NCI-H748 (cell line): ENCODE measurements around the gene UBE2S.

Experiments used
- DNase-seq: peaks from one replicate; lab custom pipeline; 2025; ENCODE audit not compliant: unreplicated experiment; lab: John Stamatoyannopoulos, UW

The UBE2S gene

DNA sequence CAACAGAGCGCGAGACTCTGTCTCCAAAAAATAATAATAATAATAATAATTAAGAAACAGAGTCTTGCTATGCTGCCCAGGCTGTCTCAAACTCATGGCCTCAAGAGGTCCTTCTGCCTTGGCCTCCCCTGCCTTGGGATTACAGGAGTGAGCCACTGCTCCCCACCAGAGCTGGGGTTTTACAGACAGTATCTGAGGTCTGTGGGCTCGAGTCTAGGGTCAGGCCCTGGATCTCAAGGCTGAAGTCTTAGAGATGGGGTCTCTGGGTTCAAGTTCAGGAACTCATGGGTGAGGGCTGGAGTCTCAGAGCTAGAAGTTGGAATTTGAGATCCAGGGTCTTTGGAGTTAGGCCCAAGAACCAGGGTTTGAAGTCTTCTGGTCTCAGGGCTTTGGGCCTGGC is 40.8 kb downstream of the UBE2S start:
- DNase-seq: no peak

DNA sequence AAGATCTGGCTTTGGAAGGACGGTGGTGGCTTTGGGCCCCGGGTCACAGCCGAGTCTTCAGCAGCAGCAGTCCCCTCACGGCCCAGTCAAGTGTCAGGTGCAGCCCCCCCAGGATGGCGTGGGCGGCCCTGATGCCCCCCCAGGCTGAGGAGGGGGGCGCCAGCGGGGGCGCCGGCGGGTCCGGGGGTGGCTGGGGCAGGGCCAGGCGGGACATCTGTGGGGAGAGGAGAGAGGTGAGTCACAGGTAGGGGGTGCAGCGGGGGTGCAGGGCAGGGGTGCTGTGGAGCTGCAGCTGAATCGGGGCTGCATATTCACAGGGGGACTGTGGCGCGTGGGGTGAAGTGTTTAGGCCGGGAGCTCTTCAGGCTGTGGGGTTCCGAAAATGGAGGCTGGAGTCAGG is 41.6 kb downstream of the UBE2S start:
- DNase-seq: no peak

DNA sequence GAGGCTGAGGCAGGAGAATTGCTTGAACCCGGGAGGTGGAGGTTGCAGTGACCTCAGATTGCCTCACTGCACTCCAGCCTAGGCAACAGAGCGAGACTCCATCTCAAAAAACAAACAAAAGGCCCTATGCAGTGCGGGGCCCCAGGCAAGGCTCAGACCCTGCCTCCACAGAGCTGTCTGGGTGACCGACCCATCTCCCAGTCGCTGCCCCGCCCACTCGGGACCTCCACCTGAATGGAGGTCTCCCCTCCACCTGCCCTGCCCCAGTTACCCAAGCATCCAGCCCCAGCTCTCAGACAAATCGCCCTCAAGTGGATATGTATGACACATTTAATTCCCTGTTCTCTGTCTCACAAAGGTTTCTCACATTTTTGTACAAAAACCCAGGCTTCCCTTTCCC is 42.3 kb downstream of the UBE2S start:
- DNase-seq: no peak

DNA sequence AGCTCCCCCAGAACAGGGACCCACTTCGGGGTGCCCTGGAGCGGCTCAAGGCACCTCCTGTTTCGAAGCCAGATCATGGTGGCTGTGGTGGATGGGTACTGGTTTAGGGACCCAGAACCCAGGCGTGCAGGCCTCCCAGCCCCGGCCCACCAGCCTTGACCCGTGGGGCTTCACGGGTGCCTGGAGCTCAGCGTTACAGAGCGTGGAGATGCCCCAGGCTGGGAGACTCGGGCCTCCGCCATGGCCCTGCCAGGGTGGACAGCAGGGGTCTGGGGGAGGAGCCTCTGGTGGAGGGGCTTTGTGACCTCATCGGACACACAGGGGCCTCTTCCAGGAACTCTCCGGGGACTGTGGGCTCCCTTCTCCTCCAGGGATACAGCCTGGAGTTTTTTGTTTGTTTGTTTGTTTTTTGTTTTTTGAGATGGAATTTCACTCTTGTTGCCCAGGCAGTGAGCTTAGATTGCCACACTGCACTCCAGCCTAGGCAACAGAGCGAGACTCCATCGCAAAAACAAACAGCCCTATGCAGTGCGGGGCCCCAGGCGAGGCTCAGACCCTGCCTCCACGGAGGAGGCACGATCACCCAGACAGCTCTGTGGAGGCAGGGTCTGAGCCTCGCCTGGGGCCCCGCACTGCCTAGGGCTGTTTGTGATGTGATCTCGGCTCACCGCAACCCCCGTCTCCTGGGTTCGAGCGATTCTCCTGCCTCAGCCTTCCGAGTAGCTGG is 44.4 kb downstream of the UBE2S start, which contains the start of gene GARIN5B:
Gene GARIN5B (minus strand): TSS at position 271 of the 727 bp plus-strand sequence. CDS start 194 bp downstream, at position 77.
- DNase-seq: no peak

DNA sequence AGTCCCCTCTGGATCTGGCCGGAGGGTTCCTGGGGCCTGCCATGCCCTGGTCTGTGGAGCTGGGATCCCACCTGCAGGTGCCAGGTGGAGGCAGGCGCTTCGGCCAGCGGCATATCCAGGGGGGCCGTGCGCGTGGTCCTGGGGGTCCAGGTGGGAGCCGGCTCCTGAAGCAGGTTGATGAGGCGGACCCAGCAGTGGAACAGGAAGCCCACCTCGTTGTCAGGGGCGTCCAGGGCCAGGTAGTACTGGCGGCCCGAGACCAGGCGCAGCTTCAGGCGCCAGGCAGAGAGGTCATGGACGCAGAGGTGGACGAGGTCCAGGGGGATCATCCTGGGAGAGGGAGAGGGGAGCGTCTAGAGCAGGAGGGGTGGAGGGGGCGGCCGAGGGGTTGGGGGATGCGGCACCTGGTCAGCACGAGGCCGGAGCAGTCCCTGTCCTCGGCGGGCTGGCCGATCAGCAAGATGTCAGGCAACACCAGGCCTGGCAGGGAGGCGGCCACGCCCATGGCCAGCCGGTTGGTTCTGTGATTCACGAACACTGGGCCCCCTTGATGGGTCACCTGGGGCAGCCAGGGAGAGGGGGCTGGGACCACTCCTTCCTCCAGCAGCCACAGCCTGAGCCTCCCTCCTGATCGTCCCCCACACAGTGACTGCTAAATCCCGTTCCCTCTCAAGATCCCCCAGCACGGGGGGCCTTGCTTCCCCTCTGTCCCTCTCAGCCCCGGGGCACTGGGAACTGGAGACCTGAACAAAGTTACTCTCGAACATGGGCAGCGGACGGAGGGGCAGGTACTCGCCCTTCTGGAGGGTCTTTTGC is 45.2 kb downstream of the UBE2S start:
- no peak for DNase-seq

DNA sequence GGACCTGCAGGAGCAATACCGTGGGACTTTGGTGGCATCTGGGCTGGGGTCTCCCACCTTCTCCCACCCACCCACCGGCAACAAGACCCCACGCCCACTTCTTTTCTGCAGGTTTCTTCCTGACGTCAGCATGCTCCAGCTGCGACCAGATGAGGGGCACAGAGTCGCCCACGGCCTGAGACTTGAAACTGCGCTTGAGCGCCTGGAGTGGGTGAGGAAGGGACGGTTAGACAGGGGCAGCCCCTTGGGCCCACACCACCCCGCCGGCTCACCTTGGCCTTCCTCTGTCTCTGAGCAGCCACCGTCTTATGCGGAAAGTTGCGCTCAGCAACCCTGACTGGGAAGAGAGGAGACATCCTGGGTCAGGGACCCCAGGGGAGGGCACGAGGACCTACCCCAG is 46.7 kb downstream of the UBE2S start:
- no peak for DNase-seq

DNA sequence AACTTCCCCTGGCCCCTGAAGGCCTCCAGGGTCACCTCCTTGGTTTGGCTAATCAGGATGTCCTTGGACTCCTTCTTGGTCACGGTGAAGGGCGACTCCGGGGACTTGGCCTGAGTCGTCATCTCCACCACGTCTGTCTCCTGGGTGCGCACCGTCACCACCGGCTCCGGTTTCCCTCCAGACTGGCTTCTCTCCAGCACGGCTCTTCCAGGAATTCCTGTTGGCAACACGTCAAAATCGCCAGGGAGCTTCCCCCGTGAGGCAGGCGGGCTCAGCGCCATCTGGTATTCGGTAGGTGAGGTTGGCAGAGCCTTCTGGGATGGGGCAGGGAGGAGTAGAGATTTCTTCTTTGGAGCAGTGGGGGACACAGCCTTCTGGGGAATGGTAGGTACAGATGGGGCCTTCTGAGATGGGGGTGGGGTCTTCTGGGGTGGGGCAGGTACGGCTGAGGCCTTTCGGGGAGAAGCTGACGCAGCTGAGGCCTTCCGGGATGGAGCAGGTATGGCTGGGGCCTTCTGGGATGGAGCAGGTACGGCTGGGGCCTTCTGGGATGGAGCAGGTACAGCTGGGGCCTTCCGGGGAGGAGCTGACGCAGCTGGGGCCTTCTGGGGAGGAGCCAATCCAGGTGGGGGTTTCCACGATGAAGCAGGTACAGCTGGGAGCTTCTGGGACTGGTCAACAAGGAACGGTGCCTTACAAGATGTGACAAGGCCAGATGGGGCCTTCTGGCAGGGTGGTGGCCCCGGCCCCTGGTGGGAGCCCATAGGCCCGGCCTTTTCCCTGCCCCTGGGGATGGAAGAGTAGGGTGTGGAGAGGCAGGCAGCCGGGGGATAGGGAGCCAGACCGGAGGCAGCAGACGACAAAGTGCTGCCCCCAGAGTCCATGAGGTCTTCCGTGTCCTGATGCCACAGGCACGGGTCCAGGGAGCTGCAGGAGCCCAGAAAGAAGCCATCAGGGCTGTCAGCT is 48.4 kb downstream of the UBE2S start:
- no peak for DNase-seq

DNA sequence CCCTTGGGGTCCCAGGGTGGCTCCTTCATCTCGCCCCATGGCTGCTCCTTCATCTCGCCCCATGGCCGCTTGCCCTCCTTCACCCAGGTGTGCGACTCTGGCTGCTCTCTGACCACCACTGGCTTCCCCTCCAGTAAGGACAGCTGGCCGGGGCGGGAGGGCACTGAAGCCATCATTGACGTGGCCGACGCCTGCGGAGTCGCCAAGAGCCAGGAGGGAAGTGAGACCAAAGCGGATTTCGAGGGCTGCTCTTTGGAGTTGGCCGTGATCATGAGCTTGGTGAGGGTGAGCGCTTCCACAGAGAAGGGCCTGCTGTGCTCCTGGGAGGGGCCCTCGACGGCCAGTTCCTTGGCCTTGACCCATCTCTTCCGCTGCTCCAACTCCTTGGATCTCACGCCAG is 49.1 kb downstream of the UBE2S start:
- no peak for DNase-seq

DNA sequence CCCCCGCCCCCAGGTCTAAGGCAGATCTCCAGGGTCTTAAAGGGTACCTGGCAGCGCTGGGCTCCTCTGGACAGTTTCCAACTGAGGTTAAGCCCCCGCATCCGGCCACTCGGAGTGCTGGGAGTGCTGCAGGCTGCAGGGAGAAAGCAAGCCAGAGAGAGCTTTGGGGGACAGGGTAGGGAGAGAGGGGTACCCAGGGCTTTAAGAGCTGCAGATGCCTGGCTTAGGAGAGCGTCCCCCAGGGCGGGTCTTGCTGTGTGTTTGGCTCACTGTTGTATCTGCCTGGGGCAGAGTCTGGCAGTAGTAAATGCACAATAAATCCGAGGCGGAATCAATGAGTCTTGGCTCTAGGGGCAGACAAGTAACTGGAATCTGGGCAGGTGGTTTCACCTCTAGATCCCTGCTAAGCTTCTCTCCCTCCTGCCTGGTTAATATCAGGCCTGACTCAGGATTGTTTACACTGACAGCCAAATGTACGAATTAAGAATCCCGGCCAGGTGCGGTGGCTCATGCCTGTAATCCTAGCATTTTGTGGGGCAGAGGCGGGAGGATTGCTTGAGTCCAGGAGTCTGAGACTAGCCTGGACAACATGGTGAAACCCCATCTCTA is 52.3 kb downstream of the UBE2S start:
- DNase-seq: peak; percentile 40

DNA sequence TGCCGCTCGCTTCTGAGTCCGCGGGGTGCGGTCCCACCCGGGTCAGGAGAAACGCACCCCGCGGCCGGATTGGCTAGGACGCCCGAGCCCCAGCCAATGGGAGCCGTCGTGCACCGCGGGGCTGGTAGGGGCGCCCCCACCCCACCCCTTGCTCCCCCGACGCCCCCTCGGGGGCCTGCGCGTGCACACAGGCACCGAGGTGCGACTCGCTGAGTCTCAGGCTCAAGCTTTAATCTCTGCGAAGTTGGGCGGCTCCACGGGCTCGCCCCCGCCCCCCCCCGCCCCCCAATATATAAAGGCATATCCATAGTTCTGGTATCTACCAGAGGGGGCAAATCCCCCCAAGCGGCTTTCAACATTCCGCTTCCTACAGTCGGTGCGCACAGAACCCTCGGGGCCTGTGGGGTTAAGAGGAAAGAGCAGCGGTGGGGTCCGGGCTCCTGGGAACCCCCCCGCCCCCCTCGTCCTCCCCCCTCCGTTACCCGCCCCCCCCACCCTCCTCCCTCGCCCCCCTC is 52.8 kb downstream of the UBE2S start, which contains the start of gene COX6B2:
Gene COX6B2 (minus strand): TSS at position 22 of the 515 bp plus-strand sequence. CDS start 198 bp downstream, outside the sequence.
- no peak for DNase-seq

DNA sequence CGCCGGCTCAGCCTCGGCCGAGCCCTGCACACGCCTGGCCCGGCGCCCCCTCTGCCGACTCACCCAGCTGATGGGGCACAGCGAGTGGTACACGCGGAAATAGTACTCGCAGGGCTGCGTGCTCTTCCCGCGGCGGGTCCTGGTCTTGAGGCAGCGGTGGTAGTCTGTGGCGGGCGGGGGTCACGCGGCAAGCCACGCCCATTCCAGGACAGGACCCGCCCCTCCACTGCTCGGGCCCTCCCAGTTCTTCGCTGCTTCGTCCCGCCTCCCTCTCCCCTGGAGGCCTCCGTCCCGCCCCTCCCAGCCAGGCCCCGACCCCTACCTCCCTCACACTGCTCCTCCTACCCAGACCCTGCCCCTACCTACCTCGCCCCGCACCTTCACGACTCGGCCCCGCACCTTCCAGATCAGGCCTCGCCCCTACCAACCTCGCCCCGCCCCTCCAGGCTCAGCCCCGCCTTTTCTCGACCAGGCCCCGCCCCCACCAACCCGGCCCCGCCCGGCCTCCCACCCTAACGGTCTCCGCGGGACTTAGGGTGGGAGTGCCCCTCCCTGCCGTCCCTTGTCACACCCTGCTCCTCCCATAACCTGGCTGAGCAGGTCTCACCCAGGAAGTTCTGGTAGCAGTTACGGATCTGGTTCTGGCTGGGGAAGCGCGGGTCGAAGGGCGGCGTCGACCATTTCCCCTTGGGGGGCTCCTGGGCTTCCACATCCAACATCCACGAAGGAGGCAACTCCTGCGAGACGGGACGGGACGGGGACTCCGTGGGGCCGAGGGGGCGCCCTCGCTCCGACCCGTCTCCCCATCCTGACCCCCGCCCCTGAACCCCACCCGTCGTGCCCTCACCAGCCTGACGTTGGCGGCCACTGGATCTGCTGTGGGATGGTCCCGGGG is 53.5 kb downstream of the UBE2S start:
- DNase-seq: peak; percentile 71

DNA sequence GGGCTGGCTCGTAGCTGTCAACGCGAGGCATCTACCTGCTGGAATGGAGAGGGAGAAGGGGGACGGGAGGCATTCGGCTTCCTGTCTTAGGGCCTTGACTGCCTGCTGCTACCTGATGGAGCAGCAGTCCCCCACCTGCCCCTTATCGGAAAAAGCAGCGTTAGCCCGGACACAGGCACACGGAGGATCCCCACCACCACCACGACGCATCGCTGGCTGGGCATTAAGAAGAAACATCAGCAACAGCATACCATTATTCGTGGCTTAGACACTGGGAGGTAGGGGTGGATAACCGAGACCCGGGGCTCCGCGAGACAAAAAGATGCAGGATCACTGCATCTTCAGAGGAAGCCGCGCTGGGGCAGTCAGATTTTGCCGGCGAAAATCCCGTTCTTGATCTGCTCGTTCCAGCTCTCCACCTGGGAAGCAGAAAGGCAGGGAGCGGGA is 54.2 kb downstream of the UBE2S start:
- DNase-seq: peak; percentile 50

DNA sequence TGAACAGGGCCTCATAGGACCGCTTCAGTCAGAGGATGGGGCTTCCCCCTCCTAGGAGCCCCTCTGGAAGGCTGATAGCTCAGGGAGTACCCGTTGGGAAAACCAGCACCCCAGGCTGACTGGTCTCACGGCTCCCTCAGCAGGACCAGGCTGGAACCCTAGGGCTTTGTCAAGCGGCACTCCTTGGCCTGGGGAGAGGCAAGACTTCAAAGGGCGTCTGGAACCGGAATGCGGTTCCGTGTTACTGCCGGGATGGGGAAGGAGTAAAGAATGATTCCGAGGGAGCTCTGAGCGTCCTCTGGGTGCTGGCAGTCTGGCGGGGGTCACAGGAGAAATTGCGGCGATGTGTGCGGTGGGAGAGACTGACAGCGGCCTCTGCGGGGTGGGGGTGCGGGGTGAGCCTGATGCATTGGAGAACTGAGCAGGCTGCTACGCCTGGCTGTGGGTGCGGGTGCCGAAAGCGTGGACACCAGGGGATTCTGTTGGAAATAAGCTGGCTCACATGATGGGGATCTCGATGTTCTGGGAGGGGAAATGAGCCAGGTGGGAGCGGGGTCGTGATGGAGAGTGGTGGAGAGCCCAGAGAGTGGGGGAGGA is 54.9 kb downstream of the UBE2S start:
- no peak for DNase-seq

DNA sequence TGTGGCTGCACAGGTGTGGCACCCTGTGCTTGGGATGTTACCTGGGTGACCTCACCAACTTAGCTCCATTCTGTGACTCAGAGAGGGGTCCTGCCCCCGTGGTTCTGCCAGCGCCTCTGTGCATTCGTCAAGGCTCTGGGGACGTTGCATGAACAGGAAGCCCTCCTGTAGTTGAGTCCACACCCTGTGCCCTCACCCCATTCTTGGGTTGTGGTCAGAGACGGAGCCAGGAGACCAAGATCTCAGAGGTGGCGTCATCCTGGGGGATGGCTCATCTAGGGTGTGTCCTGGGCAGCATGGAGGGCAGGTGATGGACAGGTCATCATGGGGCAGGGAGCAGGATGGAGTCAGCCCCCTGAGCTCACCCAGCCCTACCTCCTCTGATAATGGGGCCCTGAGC is 55.5 kb downstream of the UBE2S start:
- DNase-seq: no peak

DNA sequence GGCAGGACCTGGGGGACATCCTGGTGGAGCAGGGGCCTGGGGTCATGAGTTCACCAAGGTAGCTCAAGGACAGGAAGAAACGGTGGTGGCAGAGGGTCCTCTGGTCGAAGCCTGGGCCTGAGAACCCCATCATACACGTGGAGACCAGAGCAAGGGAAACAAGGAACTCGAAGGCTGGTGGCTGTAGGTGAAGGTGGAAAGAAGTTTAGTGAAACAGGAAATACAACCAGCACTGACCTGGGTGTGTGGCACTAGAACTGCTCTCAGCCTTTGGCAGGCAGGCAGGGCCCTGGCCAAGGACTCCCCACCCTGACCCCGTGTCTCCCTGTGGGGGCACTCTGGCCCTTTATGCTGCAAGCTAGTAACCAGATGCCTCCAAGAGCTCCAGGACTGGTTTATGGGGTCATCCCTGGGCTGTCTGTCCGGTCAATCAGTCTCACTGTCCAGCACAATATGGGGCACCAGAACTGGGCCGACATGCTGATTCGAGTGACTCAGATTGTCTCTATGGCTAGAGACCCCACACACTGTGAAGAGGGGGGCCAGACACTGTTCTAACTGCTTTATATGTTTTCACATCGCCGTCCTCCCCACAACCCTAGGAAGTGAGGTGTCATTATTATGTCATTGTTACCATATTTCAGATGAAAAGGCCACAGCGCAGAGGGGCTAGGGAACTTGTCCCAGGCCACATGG is 56.8 kb downstream of the UBE2S start:
- DNase-seq: no peak
